Dermis blood vessel endothelial cell (primary cell): ENCODE data around the gene ISCU. TPM values are rescaled to one million over a fixed set of nuclear protein-coding genes. Genes with fewer than 3 reads are reported as not detected.

Source experiments
- total RNA-seq: library from RNA; depleted of rRNA; stranded (reverse); fragments of >200 nt; gene quantifications from 2 replicates; pipeline ENCODE4 v1.2.3, GENCODE V29; 2014

Gene ISCU
- total RNA-seq, 1 donor from 2014 or later, result 96.5 TPM

Other genes with a start within 250 kb of the ISCU start
- 0.19 and 1.0 TPM in 2 replicates for gene CMKLR1, start 223.3 kb upstream of the ISCU start, total RNA-seq
- gene FICD, start 47.3 kb upstream of the ISCU start, total RNA-seq, result 7.0 TPM in 2 replicates
- 59.3 and 76.7 TPM in 2 replicates for gene SART3, start 1.4 kb upstream of the ISCU start, total RNA-seq
- under 0.01 TPM in 1 of 2 replicates, not detected in the other for gene TMEM119, start 35.5 kb downstream of the ISCU start, total RNA-seq
- gene SELPLG, start 71.3 kb downstream of the ISCU start, total RNA-seq, result 0.65 and 0.85 TPM in 2 replicates
- gene CORO1C, start 168.9 kb downstream of the ISCU start, total RNA-seq, result 131 and 213 TPM in 2 replicates